Measurements from ENCODE around the gene AKR1B1.

GRCh38 chr7:134478707-134479106 is 19.8 kb upstream of the AKR1B1 start:
- TF ChIP-seq EZH2 (IDR thresholded peaks at IDR 0.05; ENCODE audit: borderline replicate concordance, low read depth, low read length, poor library complexity, severe bottlenecking), result no peak
- TF ChIP-seq CTCF (conservative IDR thresholded peaks at IDR 0.05; ENCODE audit: low read depth, low read length), result no peak; the same call in 1 of the 2 replicates
